ENCODE data around the gene SORCS2.

DNA sequence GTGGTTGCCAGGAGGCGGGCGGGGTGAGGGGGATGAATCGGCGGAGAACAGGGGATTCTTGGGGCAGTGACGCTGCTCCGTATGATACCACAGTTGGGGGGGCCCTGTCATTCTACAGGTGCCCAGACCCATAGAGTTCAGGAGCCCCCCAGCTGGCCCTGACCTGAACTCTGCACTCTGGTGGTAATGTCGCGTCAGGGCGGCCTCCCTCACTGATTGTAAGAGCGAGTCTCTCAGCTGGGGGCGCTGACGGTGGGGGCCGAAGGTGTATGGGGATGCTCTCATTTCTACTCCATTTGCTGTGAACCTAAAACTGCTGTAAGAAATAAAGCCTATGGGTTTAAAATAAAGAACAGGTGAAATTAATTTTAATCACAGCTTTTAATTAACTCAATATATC, 334.2 kb downstream of the SORCS2 start:
- TF ChIP-seq, protein P1, sequence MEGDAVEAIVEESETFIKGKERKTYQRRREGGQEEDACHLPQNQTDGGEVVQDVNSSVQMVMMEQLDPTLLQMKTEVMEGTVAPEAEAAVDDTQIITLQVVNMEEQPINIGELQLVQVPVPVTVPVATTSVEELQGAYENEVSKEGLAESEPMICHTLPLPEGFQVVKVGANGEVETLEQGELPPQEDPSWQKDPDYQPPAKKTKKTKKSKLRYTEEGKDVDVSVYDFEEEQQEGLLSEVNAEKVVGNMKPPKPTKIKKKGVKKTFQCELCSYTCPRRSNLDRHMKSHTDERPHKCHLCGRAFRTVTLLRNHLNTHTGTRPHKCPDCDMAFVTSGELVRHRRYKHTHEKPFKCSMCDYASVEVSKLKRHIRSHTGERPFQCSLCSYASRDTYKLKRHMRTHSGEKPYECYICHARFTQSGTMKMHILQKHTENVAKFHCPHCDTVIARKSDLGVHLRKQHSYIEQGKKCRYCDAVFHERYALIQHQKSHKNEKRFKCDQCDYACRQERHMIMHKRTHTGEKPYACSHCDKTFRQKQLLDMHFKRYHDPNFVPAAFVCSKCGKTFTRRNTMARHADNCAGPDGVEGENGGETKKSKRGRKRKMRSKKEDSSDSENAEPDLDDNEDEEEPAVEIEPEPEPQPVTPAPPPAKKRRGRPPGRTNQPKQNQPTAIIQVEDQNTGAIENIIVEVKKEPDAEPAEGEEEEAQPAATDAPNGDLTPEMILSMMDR (conservative IDR thresholded peaks at IDR 0.05; ENCODE audit: low read depth, low read length) = no peak
- TF ChIP-seq EZH2 (IDR thresholded peaks at IDR 0.05; ENCODE audit: low read length, unreplicated experiment) = no peak

Measured in PC-3 (cell line).